GM21529 (cell line): ENCODE measurements around the gene SLC17A3.

Experiments
- ATAC-seq: cut with Tn5 transposase; IDR thresholded peaks from one replicate; pipeline ENCODE4 v1.9.1; 2021; ENCODE audit not compliant: unreplicated experiment

SLC17A3 gene

DNA sequence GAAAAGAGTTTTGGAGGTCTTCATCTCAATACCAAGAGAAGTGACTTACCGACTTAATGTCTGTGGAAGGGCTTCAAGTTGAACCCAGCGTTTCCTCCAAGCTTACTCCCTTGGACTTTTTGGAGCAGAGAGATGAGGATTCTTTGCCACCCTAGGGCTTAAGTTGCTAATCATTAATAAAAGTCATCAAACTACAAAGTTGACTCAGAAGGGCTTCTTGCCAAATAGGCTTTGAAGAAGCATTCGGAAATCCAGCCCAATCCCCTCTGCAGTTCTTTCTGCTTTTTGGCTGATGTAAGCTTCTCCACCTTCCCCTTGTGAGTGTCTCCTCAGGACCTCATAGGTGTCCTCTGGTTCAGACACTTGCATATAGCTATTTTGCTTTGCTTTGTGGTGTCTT lies at the start of gene SLC17A3:
Gene SLC17A3, minus strand, starts transcription at position 126 of the 400 bp plus-strand sequence. CDS start 5,856 bp downstream, outside the sequence.
- no peak for ATAC-seq

DNA sequence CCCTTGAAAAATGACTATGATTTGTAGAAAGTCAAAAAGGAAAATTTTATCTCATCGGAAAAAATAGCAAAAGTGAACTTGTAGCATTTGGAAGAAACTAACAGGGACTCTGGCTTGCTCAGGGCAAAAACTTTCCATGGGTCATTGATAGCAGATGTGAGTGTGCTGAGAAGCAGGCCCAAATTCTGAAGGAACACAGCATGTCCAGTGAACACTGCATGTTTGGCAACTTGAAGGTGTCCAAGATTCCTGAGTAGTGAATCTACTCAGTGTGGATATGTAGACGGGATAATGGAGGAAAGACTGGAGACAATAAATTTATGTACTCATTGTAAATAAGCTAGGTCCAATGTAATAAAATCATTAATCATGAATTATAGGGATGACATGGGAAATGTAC lies 48.3 kb upstream of the SLC17A3 start:
- ATAC-seq, result no peak

DNA sequence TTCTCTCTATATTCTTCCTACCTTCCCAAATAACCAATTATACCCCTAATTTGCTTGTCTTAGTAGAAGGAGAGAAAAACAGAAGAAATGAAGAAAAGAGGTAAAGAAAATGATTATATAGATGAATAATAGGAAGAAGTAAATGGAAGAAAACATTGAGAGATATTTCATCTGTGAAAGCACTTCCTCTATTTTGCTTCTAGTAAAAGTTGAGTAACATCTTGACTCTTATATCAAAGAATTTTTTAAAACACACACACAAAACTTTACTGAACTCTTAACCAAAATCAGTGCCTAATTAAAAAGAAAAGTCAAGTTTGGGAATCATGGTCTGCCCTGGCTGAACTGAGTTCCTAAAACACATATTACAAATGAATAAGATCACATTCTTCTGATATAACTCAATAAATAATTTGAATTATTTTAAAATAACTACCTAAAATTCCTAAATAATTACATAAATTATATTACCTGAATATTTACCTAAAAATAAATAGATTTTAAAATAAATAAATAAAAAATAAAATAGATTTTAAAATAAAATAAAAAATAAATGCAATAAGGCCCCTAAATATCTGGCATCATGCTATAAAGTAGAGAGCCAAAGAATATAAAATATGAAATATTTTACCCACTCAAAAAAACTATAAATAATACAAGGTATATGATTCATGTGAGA lies 47.6 kb upstream of the SLC17A3 start:
- no peak for ATAC-seq

GRCh38 chr6:25919657-25920056 lies 45.6 kb upstream of the SLC17A3 start:
- no peak for ATAC-seq

DNA sequence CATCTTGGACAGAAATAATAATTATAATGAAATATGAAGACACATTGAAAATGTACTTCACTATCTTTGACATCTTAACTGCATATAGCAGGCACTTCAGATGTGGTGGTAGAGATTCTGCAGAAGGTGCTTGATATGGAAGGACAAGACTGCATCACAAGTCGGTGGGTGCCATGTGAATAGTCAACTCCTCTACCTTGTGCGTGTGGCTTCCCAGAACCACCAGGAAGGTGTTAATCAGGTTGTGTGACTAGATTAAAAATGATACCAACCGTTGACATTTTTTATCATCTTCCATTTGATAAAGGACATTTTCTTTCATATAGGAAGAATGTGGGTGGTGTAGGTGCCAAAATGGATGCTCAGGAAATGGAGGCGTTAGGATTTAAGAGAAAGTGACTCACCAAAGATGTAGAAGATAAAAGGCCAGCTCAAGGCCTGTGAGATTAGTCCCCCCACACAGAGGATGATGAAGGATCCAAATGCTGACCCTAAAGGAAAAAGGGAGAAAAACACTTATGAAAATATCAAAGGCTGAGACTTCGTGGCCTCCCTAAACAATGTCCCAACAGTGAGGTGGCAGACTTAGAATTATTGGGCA lies 44.1 kb upstream of the SLC17A3 start:
- no peak for ATAC-seq

- ATAC-seq, result no peak
Measured at GRCh38 chr6:25916789-25917490, 42.9 kb upstream of the SLC17A3 start.

- ATAC-seq, result no peak
Measured at GRCh38 chr6:25916330-25916729, 42.3 kb upstream of the SLC17A3 start.

GRCh38 chr6:25913741-25914140 lies 39.7 kb upstream of the SLC17A3 start:
- no peak for ATAC-seq

- no peak for ATAC-seq
Measured at GRCh38 chr6:25911351-25911750, 37.3 kb upstream of the SLC17A3 start.

DNA sequence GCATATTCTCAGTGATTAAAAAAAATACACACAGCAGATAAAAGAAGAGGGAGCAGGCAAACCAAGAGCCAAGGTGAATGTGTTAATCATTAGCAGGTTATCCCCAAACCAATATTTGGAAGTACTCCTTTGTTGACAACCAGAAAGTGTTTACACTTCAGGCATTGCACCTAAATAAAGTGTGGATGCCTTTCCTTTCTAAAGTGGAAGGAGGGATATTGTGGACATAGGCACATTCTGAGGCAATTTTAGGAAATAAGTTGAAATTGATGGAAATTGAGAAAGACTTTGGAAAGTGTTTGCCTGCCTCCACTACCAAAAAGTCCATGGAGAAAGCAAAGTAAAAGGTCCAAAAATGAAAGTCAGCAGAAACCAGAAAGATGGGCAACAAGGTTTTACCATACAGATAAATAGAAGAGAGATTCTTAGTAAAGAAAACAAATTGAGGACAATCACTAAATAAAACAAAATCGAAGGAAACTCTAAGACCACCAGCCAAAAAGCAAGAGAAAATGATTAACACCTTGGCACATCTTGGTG lies 33.5 kb upstream of the SLC17A3 start:
- ATAC-seq, result no peak

DNA sequence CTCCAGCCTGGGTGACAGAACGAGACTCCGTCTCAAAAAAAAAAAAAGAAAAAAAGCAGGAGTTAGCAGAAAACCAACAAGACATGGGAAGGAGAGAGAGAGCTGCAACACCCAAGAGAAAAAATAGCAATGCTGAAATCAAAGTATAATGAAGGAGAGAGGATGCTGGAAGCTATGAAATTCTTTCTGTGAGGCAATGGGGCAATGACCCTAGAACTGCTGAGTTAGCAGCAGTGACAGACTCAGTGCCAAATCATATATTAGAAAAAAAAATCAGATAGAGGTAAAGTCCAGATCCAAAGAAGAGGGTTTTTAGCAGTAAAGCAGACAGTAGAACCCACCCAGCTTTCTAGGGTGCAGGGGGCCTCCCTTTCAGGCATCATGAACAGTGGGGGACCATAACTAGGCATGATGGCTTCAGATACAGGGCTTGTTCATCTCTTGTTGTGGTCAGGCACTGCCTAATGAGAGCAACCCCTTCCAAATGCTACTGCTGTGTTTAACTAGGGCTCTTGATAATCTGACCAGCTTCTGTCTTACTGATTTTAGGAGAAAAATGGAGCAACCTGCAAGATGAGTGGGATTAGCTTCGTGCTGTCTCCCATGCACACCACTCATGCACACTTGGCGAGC lies 29.5 kb upstream of the SLC17A3 start:
- no peak for ATAC-seq

DNA sequence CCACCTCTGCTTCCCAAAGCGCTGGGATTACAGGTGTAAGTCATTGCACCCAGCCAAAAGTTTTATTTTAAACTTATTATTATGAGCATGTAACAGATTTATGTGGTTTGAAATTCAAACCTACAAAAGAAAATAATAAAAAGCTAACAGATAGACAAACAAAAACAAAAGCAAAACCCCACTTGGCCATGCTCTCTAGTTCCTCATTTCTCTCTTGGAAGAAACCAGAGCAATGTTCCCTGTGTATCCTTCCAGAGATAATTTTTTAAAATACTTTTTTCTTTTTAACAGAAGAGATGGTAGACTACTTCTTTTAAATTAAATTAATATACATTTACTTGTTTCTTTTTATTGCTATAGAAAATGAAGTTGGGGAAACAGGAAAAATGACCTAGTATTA lies 28.0 kb upstream of the SLC17A3 start:
- no peak for ATAC-seq

DNA sequence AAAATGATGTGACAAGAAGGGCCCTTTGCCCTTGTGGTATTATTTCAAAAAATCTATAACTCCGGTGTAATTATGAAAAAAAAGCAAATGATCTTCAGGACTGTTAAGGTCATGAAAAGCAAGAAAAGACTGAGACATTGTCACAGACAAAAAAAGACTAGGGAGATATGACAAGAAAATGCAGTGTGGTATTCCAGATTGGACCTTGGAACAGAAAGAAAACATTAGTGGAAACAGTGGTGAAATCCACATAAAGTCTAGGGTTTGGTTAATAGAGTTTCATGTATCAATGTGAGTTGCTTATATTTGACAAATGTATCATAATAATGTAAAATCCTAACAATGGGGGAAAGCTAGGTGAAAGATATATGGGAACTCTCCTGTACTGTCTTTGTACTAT lies 26.8 kb upstream of the SLC17A3 start:
- ATAC-seq, result no peak

DNA sequence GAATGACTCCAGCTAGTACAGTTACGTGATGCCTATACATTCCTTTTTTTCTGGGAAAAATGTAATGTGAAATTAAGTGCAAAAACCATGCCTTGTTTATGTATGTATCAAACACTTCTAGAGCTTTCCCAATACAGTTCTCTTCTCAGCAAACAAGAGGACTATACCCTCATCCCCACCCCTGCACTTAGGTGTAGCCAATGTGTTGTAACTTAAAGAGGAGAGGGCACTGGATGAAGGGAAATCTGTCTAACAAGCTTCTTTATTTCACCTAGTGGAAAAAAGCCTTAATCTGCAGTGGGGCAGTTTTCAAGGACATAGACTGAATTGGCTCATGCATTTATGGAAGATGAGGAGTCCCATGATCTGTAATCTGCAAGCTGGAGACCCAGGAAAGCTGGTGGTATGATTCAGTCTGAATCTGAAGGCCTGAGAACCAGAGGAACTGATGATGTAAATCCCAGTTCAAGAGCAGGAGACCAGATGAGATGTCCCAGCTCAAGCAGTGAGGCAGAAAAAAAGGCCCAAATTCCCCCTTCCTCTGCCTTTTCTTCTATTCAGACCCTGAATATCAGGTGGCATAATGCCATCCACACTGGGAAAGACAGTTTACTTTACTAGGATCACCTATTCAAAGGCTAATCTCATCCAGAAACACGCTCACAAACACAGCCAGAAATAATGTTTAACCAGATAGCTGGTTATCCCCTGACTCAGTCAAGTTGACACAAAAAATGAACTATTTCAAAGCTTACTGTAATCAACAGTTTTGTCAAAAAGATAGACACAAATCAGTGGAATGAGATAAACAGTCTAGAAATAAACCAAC lies 25.8 kb upstream of the SLC17A3 start:
- ATAC-seq, result no peak

GRCh38 chr6:25899123-25899522 lies 25.1 kb upstream of the SLC17A3 start:
- no peak for ATAC-seq

DNA sequence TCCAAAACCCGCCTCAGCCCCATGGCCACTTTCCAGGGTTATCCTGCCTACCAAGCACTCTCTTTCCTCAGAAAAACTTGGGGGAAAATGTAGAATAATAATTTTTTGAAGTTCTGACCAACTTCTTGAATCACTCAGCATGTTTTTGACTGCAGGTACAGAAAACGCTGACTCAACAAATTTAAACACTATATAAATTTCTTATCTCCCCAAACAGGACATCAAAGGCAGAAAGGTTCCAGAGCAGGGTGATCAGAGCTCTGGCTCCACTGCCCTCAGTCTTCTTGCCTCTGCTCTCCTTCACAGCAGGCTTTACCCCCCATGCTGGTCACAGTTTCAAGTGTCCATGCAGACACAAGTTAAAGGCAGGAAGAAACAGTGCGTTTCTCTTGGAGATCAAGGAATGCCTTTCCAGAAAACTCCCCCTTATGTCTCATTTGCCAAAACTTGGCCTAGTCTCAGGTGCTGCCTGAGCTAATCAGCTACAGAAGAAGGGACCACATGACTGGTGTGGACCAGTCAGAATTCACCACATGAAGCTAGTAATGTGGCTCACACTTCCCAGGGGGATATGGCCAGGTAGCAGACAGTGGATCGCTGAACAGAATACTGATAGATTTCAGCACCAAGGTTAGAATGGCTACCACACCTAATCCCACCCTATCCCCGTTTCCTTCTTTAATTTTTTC lies 24.4 kb upstream of the SLC17A3 start:
- ATAC-seq, result no peak

DNA sequence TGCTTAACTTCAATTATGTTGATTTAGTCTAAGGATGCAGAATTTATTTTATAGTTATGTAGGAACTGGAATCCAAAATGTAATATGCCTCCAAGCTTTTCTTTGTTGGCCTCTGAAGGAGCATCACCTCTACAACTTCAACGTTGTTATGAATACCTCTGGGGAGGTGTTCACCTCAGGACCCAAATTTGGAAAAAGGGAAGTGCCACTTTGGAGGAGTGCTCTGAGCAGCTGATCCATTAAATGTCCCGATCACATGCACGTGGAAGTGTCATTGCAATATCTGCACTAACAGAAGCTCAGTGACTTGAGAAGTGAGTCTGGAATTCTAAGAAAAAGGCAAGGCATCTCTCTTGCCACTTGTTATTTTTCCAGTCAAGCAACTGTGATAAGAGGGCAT lies 22.2 kb upstream of the SLC17A3 start:
- no peak for ATAC-seq

- ATAC-seq, result no peak
Measured at GRCh38 chr6:25895771-25896170, 21.7 kb upstream of the SLC17A3 start.

DNA sequence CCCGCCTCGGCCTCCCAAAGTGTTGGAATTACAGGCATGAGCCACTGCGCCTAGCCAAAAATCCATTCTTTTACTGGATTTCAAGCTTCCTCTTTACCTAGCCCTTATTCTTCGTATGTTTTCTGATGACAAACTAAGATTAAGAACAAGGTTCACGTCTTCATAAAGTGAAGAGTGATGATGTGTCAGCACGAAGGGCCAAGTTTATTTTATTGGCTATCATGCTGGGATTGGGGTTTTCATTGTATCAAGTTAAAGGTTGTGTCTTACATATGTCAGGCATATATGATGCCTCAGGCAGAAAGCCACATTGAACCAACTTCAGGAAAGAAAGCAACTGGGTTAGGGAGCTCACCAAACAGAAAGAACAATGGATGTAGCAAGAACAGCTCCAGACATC lies 19.7 kb upstream of the SLC17A3 start:
- no peak for ATAC-seq

DNA sequence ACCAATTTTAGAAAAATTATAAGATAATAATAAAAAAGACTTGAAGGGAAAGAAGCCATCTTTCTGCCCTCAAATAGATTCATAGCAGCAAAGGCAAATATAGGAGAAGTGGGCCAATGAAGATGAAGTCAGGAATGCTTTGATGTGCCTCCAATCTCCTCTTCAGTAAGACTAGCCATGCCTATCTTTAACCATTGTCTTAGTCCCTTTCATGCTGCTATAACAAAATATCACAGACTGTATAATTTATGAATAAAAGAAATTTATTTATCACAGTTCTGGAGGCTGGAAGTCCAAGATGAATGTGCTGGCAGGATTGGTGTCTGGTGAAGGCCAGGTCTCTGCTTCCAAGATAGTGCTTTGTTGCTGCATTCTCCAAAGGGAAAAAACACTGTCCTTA lies 18.8 kb upstream of the SLC17A3 start:
- no peak for ATAC-seq
